CD4-positive, CD25-positive, alpha-beta regulatory T cell (primary cell): ENCODE measurements around the gene SUCLG2. TPM values are rescaled to one million over a fixed set of nuclear protein-coding genes. Genes with fewer than 3 reads are reported as not detected.

Source experiments
- ATAC-seq, 2 donors: fragments of 150-1000 bp; cut with Tn5 transposase; one replicate each; pipeline ENCODE4 v1.10.0; 2021; ENCODE audit warnings: low read depth in 2 of 2, moderate number of reproducible peaks in 2 of 2, moderate library complexity in 1 of 2
- DNase-seq, 3 donors: peaks; one replicate each; pipeline versions ENCODE4 v3.0.0 to v3.0.0-alpha.2; 2012 to 2022; ENCODE audit warnings: mixed read lengths in 1 of 3
- H3K27ac ChIP-seq: one replicate; pipeline ENCODE4 v1.7.0; 2013; ENCODE audit warnings: mild to moderate bottlenecking, low read length; ENCODE audit not compliant: insufficient read depth, poor library complexity, severe bottlenecking
- H3K27me3 ChIP-seq: one replicate; pipeline ENCODE4 v1.7.0; 2013; ENCODE audit warnings: low read length; ENCODE audit not compliant: control insufficient read depth, insufficient read depth
- H3K36me3 ChIP-seq: one replicate; pipeline ENCODE4 v1.7.0; 2013; ENCODE audit warnings: mild to moderate bottlenecking, low read length, moderate library complexity; ENCODE audit not compliant: control insufficient read depth, insufficient read depth
- H3K4me1 ChIP-seq: 2 replicates; pipeline ENCODE4 v1.7.0; 2013; ENCODE audit warnings: mild to moderate bottlenecking, low read length; ENCODE audit not compliant: insufficient read depth, control insufficient read depth, poor library complexity, severe bottlenecking
- H3K4me3 ChIP-seq: one replicate; pipeline ENCODE4 v1.7.0; 2013; ENCODE audit warnings: low read depth, mild to moderate bottlenecking, low read length, moderate library complexity
- H3K9me3 ChIP-seq, 2 experiments: 1 replicate in 1 of 2; 2 replicates in 1 of 2; pipeline ENCODE4 v1.7.0; 2013; ENCODE audit warnings: low read length in 2 of 2, mild to moderate bottlenecking in 1 of 2, moderate library complexity in 1 of 2; ENCODE audit not compliant: control insufficient read depth in 2 of 2
- H3K27ac Mint-ChIP-seq, 3 donors: one replicate each; pipeline ENCODE4 v1.8.0; 2020 to 2022; ENCODE audit warnings: mild to moderate bottlenecking in 3 of 3, mixed read lengths in 3 of 3, moderate library complexity in 2 of 3
- H3K27me3 Mint-ChIP-seq: one replicate; pipeline ENCODE4 v1.8.0; 2022; ENCODE audit warnings: mild to moderate bottlenecking, mixed read lengths
- H3K36me3 Mint-ChIP-seq: one replicate; pipeline ENCODE4 v1.8.0; 2020; ENCODE audit warnings: mixed read lengths
- H3K4me1 Mint-ChIP-seq, 4 donors: one replicate each; pipeline ENCODE4 v1.8.0; 2020 to 2022; ENCODE audit warnings: mixed read lengths in 4 of 4, mild to moderate bottlenecking in 1 of 4
- H3K4me3 Mint-ChIP-seq, 4 donors: one replicate each; pipeline ENCODE4 v1.8.0; 2020 to 2022; ENCODE audit warnings: mild to moderate bottlenecking in 4 of 4, mixed read lengths in 4 of 4, moderate library complexity in 3 of 4
- H3K9me3 Mint-ChIP-seq, 7 donors: one replicate each; pipeline ENCODE4 v1.8.0; 2020 to 2022; ENCODE audit warnings: mixed read lengths in 7 of 7, mild to moderate bottlenecking in 3 of 7, moderate library complexity in 2 of 7
- polyA plus RNA-seq, 4 donors: library from polyadenylated mRNA; unstranded; fragments of 300-500 nt; fragmentation: Illumina TruSeq; gene quantifications; one replicate each; pipeline ENCODE4 v1.2.3, GENCODE V29; 2021
- total RNA-seq: library from RNA; stranded (reverse); gene quantifications from one replicate; pipeline ENCODE4 v1.2.3, GENCODE V29; 2022

The SUCLG2 gene
- 53.6 TPM for total RNA-seq
- 10 to 100 TPM; 60.7 to 75.0 (median 69.5) TPM for polyA plus RNA-seq

DNA sequence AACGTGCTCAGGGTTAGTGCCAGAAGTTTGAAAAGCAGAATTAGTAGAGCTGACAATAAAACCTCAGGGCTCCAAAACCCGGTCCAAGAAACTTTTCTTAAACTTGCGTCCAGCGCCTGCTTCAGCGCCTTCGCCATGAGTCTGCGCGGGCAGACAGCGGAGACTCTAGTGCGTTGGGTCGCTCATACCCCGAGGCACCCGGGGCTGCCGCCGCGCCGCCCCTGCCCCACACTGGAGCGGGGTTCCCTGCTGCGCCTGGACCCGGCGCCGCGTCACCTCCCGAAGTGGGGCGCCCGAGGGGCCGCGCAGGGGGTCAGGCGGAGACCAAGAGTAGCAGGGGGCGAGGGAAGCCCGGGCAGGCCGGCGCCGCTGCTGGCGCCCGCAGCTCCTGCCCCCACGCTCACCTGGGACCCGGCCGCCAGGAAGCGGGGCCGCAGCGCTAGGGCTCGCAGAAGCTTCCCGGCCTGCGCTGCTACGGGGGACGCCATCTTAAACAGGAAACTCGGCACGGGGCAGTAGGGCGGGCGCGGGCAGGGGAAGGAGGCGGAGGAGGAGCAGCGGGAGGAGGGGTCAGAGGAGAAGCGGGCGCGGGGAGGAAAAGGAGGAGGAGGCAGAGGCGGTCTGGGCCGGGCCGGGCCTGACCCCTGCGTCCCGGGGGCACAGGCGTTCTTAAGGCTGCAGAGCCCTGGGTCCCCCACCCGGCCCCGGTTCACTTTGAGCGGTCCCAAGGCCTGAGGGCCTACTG is at the start of gene SUCLG2:
Gene SUCLG2, minus strand, starts transcription at position 514 of the 745 bp plus-strand sequence. Its CDS starts 26 bp downstream, at position 488.
- H3K27me3 ChIP-seq: no peaks in the 10 kb centered on the region
- Mint-ChIP-seq H3K4me3 (peak within 1 kb of the TSS; percentile 89 to 96 (median 90)), H3K4me1 (peaks cover 37 to 77% (median 57%) of the 10 kb centered on the region in 4 donors), H3K36me3 (peaks cover 5% of the 10 kb centered on the region), H3K9me3 (no peaks in the 10 kb centered on the region), H3K27me3 (peaks cover 6% of the 10 kb centered on the region), H3K27ac (peak within 1 kb of the TSS; percentile 91 to 95 (median 93))
- H3K27ac ChIP-seq: peak within 1 kb of the TSS; percentile 83
- peak within 1 kb of the TSS; percentile 95 for H3K4me3 ChIP-seq
- ATAC-seq (peak; percentile 74 to 80), DNase-seq (peak; percentile 74 to 86 (median 78))
- peaks cover 46% of the 10 kb centered on the region for H3K4me1 ChIP-seq
- H3K36me3 ChIP-seq: peaks cover 8% of the 10 kb centered on the region
- no peaks in the 10 kb centered on the region for H3K9me3 ChIP-seq

DNA sequence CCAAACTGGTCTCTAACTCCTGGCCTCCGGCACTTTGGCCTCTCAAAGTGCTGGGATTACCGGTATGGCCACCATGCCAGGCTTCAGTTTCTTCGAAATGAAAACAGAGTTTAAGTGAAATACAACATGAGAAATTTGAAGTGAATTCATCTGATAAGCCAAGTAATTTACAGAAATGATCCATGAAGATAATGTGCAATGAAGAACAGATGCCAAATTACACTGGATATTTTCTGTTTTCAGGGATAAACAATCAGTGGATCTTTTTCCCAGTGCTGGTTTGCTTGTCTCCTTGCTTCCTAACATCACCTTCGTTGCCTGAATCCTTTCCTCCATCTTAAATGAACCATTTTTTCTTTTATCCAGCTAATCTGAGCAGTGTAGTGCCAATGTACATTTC is 46.2 kb upstream of the SUCLG2 start:
- ATAC-seq (no peak), DNase-seq (no peak)
- H3K4me1 ChIP-seq: no peaks in the 10 kb centered on the region
- no peak overlapping the region for H3K4me3 ChIP-seq
- Mint-ChIP-seq H3K9me3 (peaks cover 0 to 3% (median 0%) of the 10 kb centered on the region in 7 donors), H3K27me3 (peaks cover 4% of the 10 kb centered on the region), H3K4me3 (no peak overlapping the region), H3K4me1 (peaks cover 0 to 8% (median 0%) of the 10 kb centered on the region in 4 donors), H3K27ac (no peak overlapping the region), H3K36me3 (no peaks in the 10 kb centered on the region)
- H3K9me3 ChIP-seq: no peaks in the 10 kb centered on the region
- H3K36me3 ChIP-seq: no peaks in the 10 kb centered on the region
- H3K27ac ChIP-seq: no peak overlapping the region
- H3K27me3 ChIP-seq: no peaks in the 10 kb centered on the region

- Histone ChIP-seq H3K27me3 (no peaks in the 10 kb centered on the region), H3K4me1 (no peaks in the 10 kb centered on the region), H3K27ac (no peak overlapping the region), H3K4me3 (no peak overlapping the region), H3K36me3 (no peaks in the 10 kb centered on the region), H3K9me3 (no peaks in the 10 kb centered on the region)
- H3K9me3 Mint-ChIP-seq: peaks cover 0 to 3% (median 0%) of the 10 kb centered on the region in 7 donors
- H3K27me3 Mint-ChIP-seq: peaks cover 4% of the 10 kb centered on the region
- no peak for ATAC-seq
- H3K4me3 Mint-ChIP-seq: no peak overlapping the region
- H3K4me1 Mint-ChIP-seq: peaks cover 0 to 8% (median 0%) of the 10 kb centered on the region in 4 donors
- no peak overlapping the region for H3K27ac Mint-ChIP-seq
- DNase-seq: no peak
- H3K36me3 Mint-ChIP-seq: no peaks in the 10 kb centered on the region
These were observed 45.5 kb upstream of the SUCLG2 start for GRCh38 chr3:67699882-67700281.

DNA sequence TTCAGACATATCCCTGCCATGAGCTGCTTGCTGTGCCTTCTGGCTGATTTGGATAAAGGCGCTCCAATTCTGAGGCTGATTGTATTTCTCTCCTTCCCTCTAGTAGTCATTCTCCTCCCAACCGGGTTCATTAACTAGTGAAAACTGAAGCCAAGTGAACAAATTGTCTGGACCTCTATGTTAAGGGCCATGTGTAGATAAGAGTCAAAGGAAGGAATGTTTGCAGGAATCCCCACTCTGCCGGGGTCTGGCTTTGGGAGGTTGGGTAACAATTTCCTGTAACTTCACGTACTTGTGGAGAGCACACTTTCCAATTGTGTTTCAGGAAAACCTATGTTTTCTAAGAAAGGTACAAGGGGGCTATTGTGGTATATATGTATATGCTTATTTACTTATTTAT is 38.2 kb upstream of the SUCLG2 start:
- Histone ChIP-seq H3K27ac (no peak overlapping the region), H3K4me3 (no peak overlapping the region), H3K36me3 (no peaks in the 10 kb centered on the region), H3K9me3 (no peaks in the 10 kb centered on the region), H3K27me3 (no peaks in the 10 kb centered on the region), H3K4me1 (no peaks in the 10 kb centered on the region)
- no peak for ATAC-seq
- Mint-ChIP-seq H3K9me3 (peaks cover 0 to 4% (median 0%) of the 10 kb centered on the region in 7 donors), H3K27me3 (peaks cover 11% of the 10 kb centered on the region), H3K27ac (no peak overlapping the region), H3K4me1 (peaks cover 0 to 3% (median 0%) of the 10 kb centered on the region in 4 donors), H3K4me3 (no peak overlapping the region), H3K36me3 (no peaks in the 10 kb centered on the region)
- no peak for DNase-seq

DNA sequence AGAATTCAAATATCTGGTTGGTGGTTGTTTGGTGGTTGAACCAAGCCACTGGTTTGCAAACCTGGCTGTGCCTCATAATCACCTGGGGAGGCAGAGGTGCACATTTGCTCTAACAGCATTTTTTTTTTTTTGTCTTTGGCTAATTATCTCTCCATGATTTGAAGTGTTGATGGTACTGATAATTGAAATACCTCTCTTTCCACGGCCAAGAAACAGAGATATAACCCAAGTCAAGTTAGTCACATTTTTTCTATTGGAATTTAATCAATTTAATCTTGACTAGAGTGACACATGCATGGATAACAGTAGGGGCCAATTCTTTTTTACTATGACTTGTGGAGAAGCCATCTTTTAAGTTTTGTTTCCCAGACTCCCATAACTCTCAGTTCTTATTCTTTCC is 37.5 kb upstream of the SUCLG2 start:
- peaks cover 11% of the 10 kb centered on the region for H3K27me3 Mint-ChIP-seq
- H3K4me3 Mint-ChIP-seq: no peak overlapping the region
- Histone ChIP-seq H3K27me3 (no peaks in the 10 kb centered on the region), H3K27ac (no peak overlapping the region), H3K4me1 (no peaks in the 10 kb centered on the region), H3K9me3 (no peaks in the 10 kb centered on the region), H3K4me3 (no peak overlapping the region), H3K36me3 (no peaks in the 10 kb centered on the region)
- ATAC-seq (no peak), DNase-seq (no peak)
- H3K9me3 Mint-ChIP-seq: peaks cover 0 to 4% (median 0%) of the 10 kb centered on the region in 7 donors
- H3K36me3 Mint-ChIP-seq: no peaks in the 10 kb centered on the region
- peaks cover 0 to 3% (median 0%) of the 10 kb centered on the region in 4 donors for H3K4me1 Mint-ChIP-seq
- H3K27ac Mint-ChIP-seq: peak overlapping the region in 1 of 3 donors; percentile 48

GRCh38 chr3:67691207-67691606 is 36.8 kb upstream of the SUCLG2 start:
- Mint-ChIP-seq H3K4me1 (peaks cover 0 to 6% (median 4%) of the 10 kb centered on the region in 4 donors), H3K36me3 (no peaks in the 10 kb centered on the region), H3K27ac (no peak overlapping the region), H3K27me3 (peaks cover 8% of the 10 kb centered on the region), H3K4me3 (no peak overlapping the region), H3K9me3 (peaks cover 0 to 4% (median 0%) of the 10 kb centered on the region in 7 donors)
- Histone ChIP-seq H3K4me3 (no peak overlapping the region), H3K36me3 (no peaks in the 10 kb centered on the region), H3K27me3 (no peaks in the 10 kb centered on the region), H3K9me3 (no peaks in the 10 kb centered on the region), H3K4me1 (no peaks in the 10 kb centered on the region), H3K27ac (no peak overlapping the region)
- DNase-seq (no peak), ATAC-seq (no peak)

- Histone ChIP-seq H3K27me3 (no peaks in the 10 kb centered on the region), H3K9me3 (no peaks in the 10 kb centered on the region), H3K4me3 (no peak overlapping the region), H3K27ac (no peak overlapping the region), H3K4me1 (peaks cover 10% of the 10 kb centered on the region), H3K36me3 (no peaks in the 10 kb centered on the region)
- DNase-seq (no peak), ATAC-seq (no peak)
- peaks cover 10 to 15% (median 14%) of the 10 kb centered on the region in 4 donors for H3K4me1 Mint-ChIP-seq
- H3K4me3 Mint-ChIP-seq: no peak overlapping the region
- no peaks in the 10 kb centered on the region for H3K36me3 Mint-ChIP-seq
- peaks cover 8% of the 10 kb centered on the region for H3K27me3 Mint-ChIP-seq
- H3K27ac Mint-ChIP-seq: no peak overlapping the region
- peaks cover 0 to 4% (median 0%) of the 10 kb centered on the region in 7 donors for H3K9me3 Mint-ChIP-seq
These were observed 35.4 kb upstream of the SUCLG2 start for GRCh38 chr3:67689806-67690205.

- Histone ChIP-seq H3K27ac (no peak overlapping the region), H3K4me1 (peaks cover 10% of the 10 kb centered on the region), H3K9me3 (no peaks in the 10 kb centered on the region), H3K4me3 (no peak overlapping the region), H3K36me3 (no peaks in the 10 kb centered on the region), H3K27me3 (no peaks in the 10 kb centered on the region)
- H3K4me1 Mint-ChIP-seq: peaks cover 16 to 28% (median 24%) of the 10 kb centered on the region in 4 donors
- H3K27me3 Mint-ChIP-seq: peaks cover 8% of the 10 kb centered on the region
- peak overlapping the region in 1 of 4 donors; percentile 72 for H3K4me3 Mint-ChIP-seq
- H3K27ac Mint-ChIP-seq: no peak overlapping the region
- H3K9me3 Mint-ChIP-seq: peaks cover 0 to 1% (median 0%) of the 10 kb centered on the region in 7 donors
- ATAC-seq (no peak), DNase-seq (no peak)
- H3K36me3 Mint-ChIP-seq: no peaks in the 10 kb centered on the region
These were observed 33.8 kb upstream of the SUCLG2 start for GRCh38 chr3:67688231-67688630.
